ENCODE measurements around the gene C19orf12.

Gene C19orf12

DNA sequence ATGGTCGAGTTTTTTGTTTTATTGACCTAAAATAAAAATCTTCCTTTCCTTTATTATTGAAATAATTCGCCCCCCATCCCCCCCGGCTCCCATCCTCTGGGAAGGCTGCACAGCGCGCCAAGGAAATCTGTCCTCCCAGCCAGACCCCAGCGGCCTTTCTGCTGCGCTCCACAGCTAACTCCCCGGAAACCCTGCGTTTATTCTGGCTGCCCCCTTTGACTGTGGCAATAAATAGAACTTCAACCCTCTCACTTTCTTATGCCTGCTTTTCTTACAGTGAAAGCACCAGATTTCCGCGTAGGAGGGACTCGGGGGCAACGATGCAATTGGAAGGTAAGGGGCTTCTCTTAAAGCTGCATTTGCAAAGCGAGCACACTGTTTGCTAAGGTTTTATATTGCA is 9.7 kb upstream of the C19orf12 start:
- Histone ChIP-seq H2AFZ (ENCODE audit: low read length) (no peak overlapping the region), H3K4me2 (ENCODE audit: low read depth, low read length) (no peak overlapping the region), H3K9ac (ENCODE audit: low read length) (no peak overlapping the region), H3F3A (ENCODE audit: insufficient read depth, low read length) (no peaks in the 10 kb centered on the region), H3K36me3 (replicated peaks; ENCODE audit: insufficient read depth, low read length) (no peaks in the 10 kb centered on the region), H3K79me2 (ENCODE audit: low read length) (no peaks in the 10 kb centered on the region), H3K27ac (ENCODE audit: low read length) (no peak overlapping the region), H3K4me1 (ENCODE audit: low read length) (no peaks in the 10 kb centered on the region), H3K4me3 (ENCODE audit: low read length) (no peak overlapping the region), H3K9me2 (replicated peaks; ENCODE audit: insufficient read depth, low read length) (no peaks in the 10 kb centered on the region), H3K9me3 (replicated peaks; ENCODE audit: insufficient read depth, low read length) (no peaks in the 10 kb centered on the region), H4K20me1 (ENCODE audit: insufficient read depth, low read length) (no peaks in the 10 kb centered on the region), H3K27me3 (replicated peaks; ENCODE audit: insufficient read depth, low read length) (peaks cover 91% of the 10 kb centered on the region)
- TF ChIP-seq EZH2phosphoT487 (IDR thresholded peaks at IDR 0.05; ENCODE audit: low read length) (no peak), EZH2 (optimal IDR thresholded peaks at IDR 0.05; ENCODE audit: low read depth, low read length) (no peak)
- TF ChIP-seq, protein P1, sequence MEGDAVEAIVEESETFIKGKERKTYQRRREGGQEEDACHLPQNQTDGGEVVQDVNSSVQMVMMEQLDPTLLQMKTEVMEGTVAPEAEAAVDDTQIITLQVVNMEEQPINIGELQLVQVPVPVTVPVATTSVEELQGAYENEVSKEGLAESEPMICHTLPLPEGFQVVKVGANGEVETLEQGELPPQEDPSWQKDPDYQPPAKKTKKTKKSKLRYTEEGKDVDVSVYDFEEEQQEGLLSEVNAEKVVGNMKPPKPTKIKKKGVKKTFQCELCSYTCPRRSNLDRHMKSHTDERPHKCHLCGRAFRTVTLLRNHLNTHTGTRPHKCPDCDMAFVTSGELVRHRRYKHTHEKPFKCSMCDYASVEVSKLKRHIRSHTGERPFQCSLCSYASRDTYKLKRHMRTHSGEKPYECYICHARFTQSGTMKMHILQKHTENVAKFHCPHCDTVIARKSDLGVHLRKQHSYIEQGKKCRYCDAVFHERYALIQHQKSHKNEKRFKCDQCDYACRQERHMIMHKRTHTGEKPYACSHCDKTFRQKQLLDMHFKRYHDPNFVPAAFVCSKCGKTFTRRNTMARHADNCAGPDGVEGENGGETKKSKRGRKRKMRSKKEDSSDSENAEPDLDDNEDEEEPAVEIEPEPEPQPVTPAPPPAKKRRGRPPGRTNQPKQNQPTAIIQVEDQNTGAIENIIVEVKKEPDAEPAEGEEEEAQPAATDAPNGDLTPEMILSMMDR (IDR thresholded peaks at IDR 0.05; ENCODE audit: low read length), result no peak
- DNase-seq, result no peak

DNA sequence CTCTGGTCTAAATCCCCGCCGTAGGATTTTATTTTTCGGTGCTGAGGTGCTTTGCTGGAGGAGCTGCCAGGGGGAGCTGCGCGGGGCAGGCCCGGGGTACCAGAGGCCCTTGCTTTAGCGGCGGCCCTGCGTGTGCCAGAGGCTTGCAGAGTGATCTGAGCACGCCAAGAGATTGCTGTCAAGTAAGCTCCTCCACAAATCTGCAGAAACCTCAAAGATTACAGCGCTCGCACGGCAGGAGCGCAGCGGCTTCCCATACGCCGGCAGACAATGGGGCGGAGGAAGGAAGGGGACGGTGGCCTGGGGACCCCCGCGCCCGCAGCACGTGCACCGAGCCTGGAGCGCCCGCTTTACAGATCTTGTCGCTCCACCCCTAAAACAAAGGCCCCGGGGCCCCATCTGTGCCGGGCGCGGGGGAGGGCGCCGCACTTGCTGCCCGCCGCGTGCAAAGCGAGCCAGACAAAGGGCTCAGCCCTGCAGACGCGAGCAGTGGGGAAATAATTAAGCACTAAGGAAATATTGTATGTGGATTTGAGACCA is 9.1 kb upstream of the C19orf12 start:
- no peaks in the 10 kb centered on the region for H3K36me3 ChIP-seq (replicated peaks; ENCODE audit: insufficient read depth, low read length)
- DNase-seq, result no peak
- no peak overlapping the region for H3K9ac ChIP-seq (ENCODE audit: low read length)
- H3K27me3 ChIP-seq (replicated peaks; ENCODE audit: insufficient read depth, low read length), result peaks cover 85% of the 10 kb centered on the region
- H3K79me2 ChIP-seq (ENCODE audit: low read length), result no peaks in the 10 kb centered on the region
- no peaks in the 10 kb centered on the region for H4K20me1 ChIP-seq (ENCODE audit: insufficient read depth, low read length)
- H3K4me2 ChIP-seq (ENCODE audit: low read depth, low read length), result no peak overlapping the region
- H3F3A ChIP-seq (ENCODE audit: insufficient read depth, low read length), result no peaks in the 10 kb centered on the region
- H2AFZ ChIP-seq (ENCODE audit: low read length), result no peak overlapping the region
- TF ChIP-seq EZH2 (optimal IDR thresholded peaks at IDR 0.05; ENCODE audit: low read depth, low read length) (no peak), EZH2phosphoT487 (IDR thresholded peaks at IDR 0.05; ENCODE audit: low read length) (no peak)
- TF ChIP-seq, protein P1 (IDR thresholded peaks at IDR 0.05; ENCODE audit: low read length), result no peak
- no peaks in the 10 kb centered on the region for H3K9me3 ChIP-seq (replicated peaks; ENCODE audit: insufficient read depth, low read length)
- H3K9me2 ChIP-seq (replicated peaks; ENCODE audit: insufficient read depth, low read length), result no peaks in the 10 kb centered on the region
- no peaks in the 10 kb centered on the region for H3K4me1 ChIP-seq (ENCODE audit: low read length)
- no peak overlapping the region for H3K27ac ChIP-seq (ENCODE audit: low read length)
- no peak overlapping the region for H3K4me3 ChIP-seq (ENCODE audit: low read length)

DNA sequence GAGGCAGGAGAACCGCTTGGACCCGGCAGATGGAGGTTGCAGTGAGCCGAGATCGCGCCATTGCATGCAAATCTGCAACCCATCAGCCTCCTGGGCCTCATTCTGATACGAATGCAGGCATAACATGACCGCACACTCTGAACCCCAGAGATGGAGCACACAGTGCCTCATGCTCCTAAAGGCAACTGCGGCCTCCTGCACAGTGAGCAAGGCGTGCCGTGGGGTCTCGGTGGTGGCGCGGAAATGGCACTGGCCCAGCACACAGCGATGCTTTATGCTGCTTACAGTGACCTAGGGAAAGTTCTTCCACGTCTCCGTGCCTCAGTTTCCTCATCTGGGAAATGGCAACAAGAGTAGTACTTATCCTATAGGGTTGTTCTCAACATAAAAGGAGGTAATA is 2.0 kb upstream of the C19orf12 start:
- no peak for TF ChIP-seq EZH2phosphoT487 (IDR thresholded peaks at IDR 0.05; ENCODE audit: low read length)
- TF ChIP-seq, protein P1 (IDR thresholded peaks at IDR 0.05; ENCODE audit: low read length), result no peak
- TF ChIP-seq EZH2 (optimal IDR thresholded peaks at IDR 0.05; ENCODE audit: low read depth, low read length), result no peak
- Histone ChIP-seq H3F3A (ENCODE audit: insufficient read depth, low read length) (peaks cover 11% of the 10 kb centered on the region; the same call in 1 of the 2 replicates), H3K9me2 (replicated peaks; ENCODE audit: insufficient read depth, low read length) (no peaks in the 10 kb centered on the region), H3K4me3 (ENCODE audit: low read length) (no peak overlapping the region), H3K4me1 (ENCODE audit: low read length) (no peaks in the 10 kb centered on the region; the same call in 1 of the 2 replicates), H3K79me2 (ENCODE audit: low read length) (peaks cover 25% of the 10 kb centered on the region), H3K36me3 (replicated peaks; ENCODE audit: insufficient read depth, low read length) (no peaks in the 10 kb centered on the region), H3K4me2 (ENCODE audit: low read depth, low read length) (no peak overlapping the region), H3K9ac (ENCODE audit: low read length) (no peak overlapping the region), H3K27me3 (replicated peaks; ENCODE audit: insufficient read depth, low read length) (peaks cover 17% of the 10 kb centered on the region), H3K9me3 (replicated peaks; ENCODE audit: insufficient read depth, low read length) (no peaks in the 10 kb centered on the region), H2AFZ (ENCODE audit: low read length) (no peak overlapping the region), H3K27ac (ENCODE audit: low read length) (no peak overlapping the region), H4K20me1 (ENCODE audit: insufficient read depth, low read length) (no peaks in the 10 kb centered on the region)
- DNase-seq, result no peak
